GM21576 (cell line): ENCODE measurements around the gene CLCF1.
"Not testable (repeated sequence)": the region's sequence is repeated elsewhere in the genome, so short reads cannot be mapped to it uniquely, and the experiment has no call there.

Source experiments
- ATAC-seq: cut with Tn5 transposase; IDR thresholded peaks from one replicate; pipeline ENCODE4 v1.9.1; 2021; ENCODE audit warnings: mild to moderate bottlenecking, moderate library complexity; ENCODE audit not compliant: unreplicated experiment

The CLCF1 gene

DNA sequence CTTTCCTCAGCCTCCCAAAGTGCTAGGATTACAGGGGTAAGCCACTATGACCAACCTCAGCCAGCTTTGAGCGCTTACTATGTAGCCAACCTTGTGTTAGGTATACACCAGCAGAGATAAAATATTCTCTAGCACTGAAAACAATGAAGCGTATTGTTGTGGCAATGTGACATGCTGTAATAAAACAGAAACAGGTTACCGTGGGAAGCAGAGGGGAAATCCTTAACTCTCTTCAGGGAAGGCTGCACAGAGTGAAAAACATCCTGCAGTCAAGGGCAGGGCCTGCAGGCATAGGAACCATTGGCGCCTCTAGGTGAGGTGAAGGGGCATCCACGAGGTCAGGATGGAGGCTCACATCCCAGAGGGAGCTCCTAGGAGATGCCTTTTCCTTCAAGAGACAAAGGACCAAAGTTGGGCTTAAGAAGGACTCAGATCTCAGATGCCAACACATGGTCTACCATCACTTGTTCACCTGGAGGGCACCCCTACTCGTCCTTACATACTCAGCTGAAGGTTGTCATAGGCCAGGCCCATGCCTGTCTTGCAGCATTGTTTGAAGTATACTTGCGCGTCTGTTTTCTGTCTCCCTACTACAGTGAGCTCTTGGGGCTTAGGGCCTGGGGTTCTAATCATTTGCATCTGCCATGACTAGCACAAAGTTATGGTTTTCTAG is 28.0 kb downstream of the CLCF1 start:
- no peak for ATAC-seq

DNA sequence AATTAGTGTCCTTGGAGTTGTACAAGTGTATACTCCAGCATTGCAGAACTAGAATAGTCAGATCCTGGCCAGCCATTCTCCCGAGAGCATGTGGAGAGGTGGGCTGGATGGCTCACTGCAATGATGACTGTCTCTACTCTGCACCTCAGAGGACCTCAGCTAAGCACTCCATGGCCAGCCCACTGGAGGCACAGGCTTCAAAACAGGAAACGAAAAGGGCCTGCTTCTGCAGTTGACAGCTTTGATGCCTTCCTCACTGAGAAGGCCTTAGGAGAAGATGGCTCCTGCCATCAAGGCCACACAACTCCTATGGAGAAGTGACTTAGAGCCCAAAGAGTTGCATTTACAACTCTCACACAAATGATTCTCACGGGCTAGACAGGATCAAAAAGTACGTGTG is 29.1 kb downstream of the CLCF1 start:
- no peak for ATAC-seq

DNA sequence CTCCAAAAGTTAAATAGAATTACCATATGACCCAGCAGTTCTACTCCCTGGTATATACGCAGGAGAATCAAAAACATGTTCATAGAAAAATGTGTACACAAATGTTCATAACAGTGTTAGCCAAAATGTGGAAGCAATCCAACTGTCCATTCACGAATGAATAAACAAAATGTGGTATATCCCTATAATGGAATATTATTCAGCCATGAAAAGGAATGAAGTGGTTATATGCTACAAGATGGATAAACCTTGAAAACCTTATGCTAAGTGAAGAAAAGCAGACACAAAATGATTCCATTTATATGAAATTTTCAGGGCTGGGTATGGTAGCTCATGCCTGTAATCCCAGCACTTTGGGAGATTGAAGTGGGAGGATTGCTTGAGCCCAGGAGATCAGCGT is 36.1 kb downstream of the CLCF1 start:
- no peak for ATAC-seq

DNA sequence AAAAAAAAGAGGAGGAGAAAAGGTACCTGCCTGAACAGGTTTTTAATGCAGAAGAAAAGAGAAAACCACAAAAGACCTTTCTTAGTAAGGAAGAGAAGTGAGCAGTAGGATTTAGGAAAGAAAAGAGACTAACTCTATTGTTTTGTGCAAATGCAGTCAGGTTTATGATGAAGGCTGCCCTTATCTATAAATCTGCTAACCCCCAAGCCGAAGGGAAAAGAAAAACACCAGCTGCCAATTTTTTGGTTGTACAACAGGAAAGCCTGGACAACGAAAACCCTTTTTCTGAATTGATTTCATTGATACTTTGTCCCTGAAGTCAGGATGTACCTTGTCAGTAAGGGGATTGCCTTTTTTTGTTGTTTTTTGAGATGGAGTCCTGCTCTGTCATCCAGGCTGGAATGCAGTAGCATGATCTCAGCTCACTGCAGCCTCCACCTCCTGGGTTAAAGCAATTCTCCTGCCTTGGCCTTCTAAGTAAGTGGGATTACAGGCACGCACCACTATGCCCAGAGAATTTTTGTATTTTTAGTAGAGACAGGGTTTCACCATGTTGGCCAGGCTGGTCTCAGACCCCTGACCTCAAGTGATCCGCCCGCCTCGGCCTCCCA is 41.2 kb downstream of the CLCF1 start:
- ATAC-seq: no peak

DNA sequence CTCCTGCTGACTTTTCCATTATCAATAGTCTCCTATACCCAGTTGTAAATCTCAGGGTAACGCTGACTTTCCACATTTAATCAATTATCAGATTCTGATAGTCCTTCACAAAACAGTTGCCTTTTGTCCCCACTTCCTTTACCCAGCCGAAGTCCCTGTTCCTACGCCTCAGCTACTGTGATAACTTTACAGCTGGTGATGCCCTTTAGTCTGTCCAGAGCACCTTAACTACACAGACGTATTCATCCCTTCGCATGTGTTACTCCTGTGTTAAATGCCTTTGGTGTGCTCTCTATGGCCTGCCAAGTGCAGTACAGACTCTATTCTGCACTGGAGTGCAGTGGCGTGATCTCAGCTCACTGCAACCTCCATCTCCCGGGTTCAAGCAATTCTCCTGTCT is 49.9 kb downstream of the CLCF1 start:
- no peak for ATAC-seq

DNA sequence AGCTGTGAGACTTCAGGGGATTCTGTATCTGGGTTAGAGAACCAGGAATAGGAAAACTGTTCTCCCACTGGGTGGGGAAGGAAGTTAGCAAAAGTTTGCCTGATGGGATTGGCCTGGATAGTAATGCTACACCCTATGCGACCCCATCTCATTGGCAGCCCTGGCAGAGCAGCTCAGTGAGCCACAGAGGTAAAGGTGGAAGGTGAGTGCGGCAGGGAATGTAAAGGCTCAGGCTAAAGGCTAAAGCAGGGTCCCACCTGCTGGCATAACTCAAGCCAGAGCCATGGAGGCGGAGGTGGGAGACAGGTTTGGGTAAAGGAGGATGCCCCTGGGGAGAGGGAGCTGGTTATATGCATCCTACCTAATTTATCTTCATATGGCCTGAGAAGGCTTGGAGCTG is 51.3 kb downstream of the CLCF1 start:
- no peak for ATAC-seq

DNA sequence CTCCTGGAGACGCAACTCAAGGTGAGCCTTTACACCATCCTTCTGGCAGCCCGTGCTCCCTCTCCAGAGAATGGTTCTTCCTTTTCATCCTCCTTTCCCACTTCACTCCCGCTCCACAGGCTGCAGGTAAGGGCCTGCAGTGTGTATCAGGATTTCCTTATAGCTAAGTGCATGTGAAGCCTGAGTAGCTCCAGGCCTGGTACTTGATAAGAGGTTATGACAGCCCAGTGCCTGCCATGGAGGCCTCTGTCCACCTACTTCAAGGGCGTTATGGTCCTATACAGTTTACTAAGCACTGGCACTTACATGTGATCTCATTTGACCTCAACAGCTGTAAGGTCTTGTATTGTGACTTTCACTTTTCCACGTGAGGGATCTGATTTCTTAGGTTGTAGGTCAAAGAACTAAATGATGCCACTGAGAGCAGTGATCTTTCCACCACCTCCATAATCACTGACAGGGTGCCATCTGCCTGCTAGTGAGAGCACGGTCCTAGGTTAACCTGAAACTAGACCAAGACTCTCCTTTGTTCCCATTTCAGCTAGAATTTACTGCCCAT is 52.0 kb downstream of the CLCF1 start:
- no peak for ATAC-seq

DNA sequence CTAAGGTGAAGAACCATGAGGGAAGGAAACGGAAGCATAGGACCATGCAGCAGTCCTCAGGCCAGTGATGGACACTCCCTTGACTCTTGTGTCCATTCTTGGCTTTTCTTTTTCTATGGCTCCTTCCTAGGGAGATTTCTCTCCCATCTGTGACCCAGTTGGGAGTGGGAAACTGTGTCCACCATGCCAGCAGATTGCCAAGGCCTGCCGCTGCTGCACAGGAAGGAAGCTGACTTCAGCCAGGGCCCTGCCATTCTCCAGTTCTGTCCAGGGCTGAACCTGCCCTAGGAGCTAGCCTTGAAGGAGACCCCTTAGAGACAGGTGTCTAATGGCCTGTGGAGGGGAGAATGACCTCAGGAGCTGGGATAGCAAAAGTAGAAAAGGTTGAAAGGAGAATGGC is 52.7 kb downstream of the CLCF1 start:
- ATAC-seq: no peak

DNA sequence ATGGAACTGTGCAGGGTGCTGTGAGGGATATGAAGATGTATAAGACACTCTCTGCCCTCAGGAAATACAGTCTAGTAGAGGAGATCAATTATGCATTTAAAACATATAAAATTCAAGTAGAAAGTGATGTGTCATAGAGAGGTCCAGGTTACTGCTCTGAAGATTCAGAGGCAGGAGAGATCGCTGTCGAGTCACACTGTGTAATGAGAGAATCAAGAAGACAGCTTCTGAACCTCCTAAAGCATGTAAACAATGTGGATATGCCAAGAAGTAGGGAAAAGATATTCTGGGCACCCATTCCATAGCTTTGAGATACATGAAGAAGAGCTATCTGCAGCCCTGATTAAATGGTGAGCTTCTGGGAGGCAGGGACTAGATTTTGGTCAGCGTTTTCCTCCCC is 53.4 kb downstream of the CLCF1 start:
- no peak for ATAC-seq

DNA sequence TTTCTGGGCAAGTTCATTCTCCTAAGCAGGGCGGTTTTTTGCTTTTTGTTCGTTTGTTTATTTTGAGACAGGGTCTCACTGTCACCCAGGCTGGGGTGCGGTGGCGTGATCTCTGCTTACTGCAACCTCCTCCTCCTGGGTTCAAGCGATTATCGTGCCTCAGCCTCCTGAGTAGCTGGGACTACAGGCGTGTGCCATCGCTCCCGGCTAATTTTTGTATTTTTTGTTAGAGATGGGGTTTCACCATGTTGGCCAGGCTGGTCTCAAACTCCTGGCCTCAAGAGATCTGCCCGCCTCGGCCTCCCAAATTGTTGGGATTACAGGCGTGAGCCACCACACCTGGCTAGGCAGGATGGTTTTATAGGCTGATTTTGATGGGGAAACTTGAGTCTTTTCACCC is 54.5 kb downstream of the CLCF1 start:
- not testable (repeated sequence) for ATAC-seq

DNA sequence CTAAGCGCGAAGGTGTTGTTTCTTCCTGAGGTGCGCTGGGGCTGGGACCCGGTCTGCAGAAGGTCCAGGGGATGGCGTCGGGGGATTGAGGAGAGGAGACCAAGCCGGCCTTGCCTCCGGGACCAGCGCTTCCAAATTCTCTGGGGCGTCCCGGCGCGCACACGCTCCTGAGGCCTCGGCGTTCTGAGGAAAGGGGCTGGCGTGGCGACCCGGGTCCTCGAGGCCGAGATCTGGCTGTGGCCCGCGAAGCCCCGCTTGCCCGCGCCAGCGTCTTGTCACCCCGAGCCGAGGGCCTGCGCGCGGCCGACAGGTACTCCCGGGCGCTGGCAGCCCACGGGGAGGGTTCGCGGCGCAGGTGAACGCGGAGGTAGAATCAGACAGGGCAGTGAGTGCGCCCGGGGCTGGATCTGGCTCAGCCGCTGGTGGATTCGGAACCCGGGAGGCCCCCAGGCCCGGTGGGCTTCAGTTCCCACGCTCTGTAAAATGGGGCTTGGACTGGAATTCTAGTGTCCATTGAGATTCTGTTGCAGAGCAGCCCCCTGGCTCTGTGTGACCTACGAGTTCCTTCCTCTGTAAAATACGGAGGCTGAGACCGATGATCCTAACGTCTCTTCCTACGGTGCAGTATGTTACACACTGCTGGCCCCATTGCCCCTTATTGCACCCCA is 55.4 kb downstream of the CLCF1 start:
- peak; percentile 10 for ATAC-seq

DNA sequence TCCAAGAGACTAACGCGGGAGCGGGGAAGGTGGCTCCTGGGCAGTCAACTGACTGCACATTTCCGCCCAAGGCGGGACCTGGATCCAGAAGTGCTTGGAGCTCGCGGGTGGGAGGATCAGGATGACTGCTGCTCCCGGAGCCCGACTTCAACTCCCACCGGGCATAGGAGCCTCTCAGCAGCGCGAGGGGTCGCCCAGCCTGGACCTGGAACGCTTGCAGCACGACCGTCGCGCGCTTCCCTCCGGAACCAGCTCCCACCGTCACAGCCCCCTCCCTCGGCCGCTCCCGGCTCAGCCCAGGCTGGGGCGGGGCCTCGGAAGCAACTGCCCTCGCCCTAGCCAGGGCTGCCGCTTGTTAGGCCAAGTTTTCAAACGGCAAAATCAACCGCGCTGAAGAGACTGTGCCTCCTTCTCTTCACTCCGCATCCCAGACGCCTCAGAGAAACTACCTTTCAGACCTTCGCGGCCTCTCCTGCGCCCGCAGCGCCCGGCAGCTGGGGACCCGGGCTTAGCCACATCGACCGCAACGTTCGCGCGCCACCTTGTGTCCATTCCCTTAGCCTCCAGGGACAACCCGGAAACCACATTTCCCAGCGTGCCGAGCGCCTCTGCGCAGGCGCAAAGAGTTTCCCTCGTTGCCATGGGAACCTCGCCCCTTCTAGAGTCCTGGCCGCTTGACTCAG is 56.1 kb downstream of the CLCF1 start:
- peak; percentile 69 for ATAC-seq

DNA sequence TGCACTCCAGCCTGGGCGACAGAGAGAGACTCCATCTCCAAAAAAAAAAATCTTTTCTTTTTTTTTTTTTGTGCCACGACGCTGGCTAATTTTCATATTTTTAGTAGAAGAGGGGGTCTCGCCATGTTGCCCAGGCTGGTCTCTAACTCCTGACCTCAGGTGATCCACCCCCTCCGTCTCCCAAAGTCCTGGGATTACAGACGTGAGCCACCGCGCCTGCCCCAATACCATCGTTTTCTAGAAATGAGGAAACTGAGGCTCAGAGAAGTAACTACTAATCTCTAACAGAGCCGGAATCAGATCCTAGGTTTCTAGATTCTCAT is 56.6 kb downstream of the CLCF1 start:
- no peak for ATAC-seq

DNA sequence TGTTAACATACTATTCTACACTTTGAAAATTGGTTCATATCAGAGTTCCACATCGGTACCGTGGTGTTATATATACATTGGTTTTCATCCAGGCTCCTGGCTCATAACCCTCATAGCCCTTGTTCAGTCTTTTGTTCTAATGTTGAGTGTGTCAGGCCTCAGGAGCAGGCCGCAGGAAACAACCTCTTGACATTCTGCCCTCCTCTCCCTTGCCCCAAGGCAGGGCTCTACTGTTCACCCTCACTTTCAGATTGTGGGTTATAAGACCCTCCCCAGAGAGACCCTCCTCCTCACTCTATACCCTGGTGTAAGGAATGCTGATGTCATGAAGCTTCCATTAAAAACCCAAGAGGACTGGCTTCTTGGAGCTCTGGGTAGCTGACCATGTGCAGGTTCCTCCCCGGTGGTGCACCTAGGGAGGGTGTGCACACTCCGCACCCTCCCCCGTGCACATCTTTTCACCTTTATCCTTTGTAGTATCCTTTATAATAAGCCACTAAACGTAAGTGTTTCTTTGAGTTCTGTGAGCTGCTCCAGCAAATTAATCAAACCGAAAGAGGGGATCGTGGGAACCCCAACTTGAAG is 58.0 kb downstream of the CLCF1 start:
- no peak for ATAC-seq

DNA sequence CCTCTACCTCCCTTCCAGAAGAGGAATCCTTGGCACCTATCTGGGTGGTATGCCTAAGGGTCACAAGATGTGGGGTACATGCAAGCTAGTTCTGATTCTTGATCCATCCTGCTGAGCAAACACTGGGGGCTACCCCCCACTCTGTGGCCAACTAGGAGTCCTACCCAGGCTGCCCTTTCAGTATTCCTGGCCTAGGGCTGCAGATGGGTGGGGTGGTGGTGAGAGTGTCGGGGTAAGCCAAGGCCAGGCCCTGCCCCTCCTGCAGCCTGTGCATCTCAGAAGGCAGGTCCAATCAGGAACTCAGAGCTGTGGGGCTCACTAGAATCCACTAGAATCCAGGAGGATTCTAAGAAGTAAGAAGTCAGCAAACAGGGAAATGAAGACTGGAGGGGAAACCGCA is 59.2 kb downstream of the CLCF1 start:
- no peak for ATAC-seq
